DMS114 treated with DMSO at 0.1 percent for 48 hours (cell line): ENCODE data around the gene UTP4.

ENCODE experiments used
- DNase-seq: peaks from one replicate; lab custom pipeline; 2025; ENCODE audit not compliant: unreplicated experiment; lab: John Stamatoyannopoulos, UW

Gene UTP4

GRCh38 chr16:69132424-69133252 is at the start of gene UTP4, which contains the start of gene CHTF8:
Gene UTP4 (plus strand): TSS chr16:69132649. CDS start chr16:69133460, 811 bp downstream.
Gene CHTF8 (minus strand): TSS chr16:69132588. CDS start chr16:69121458, 11,130 bp downstream.
- peak; percentile 75 for DNase-seq

- DNase-seq, result no peak
Observed at GRCh38 chr16:69083306-69083941, 49.0 kb upstream of the UTP4 start.

- no peak for DNase-seq
Observed at GRCh38 chr16:69084289-69084688, 48.2 kb upstream of the UTP4 start.

GRCh38 chr16:69085032-69085695 is 47.3 kb upstream of the UTP4 start:
- no peak for DNase-seq

- no peak for DNase-seq
Observed at GRCh38 chr16:69087161-69087581, 45.3 kb upstream of the UTP4 start.

- no peak for DNase-seq
Observed at GRCh38 chr16:69088684-69089083, 43.8 kb upstream of the UTP4 start.

GRCh38 chr16:69089091-69089910 is 43.1 kb upstream of the UTP4 start:
- no peak for DNase-seq

GRCh38 chr16:69093974-69094373 is 38.5 kb upstream of the UTP4 start:
- DNase-seq, result no peak

GRCh38 chr16:69094501-69094900 is 37.9 kb upstream of the UTP4 start:
- no peak for DNase-seq

- no peak for DNase-seq
Observed at GRCh38 chr16:69095193-69095592, 37.3 kb upstream of the UTP4 start.

- DNase-seq, result no peak
Observed at GRCh38 chr16:69100071-69100691, 32.3 kb upstream of the UTP4 start.

- DNase-seq, result peak; percentile 54
Observed at GRCh38 chr16:69105501-69106361, 26.7 kb upstream of the UTP4 start, which contains the start of gene HAS3. Gene HAS3 (plus strand): TSS chr16:69105653. CDS start chr16:69109396, 3,743 bp downstream.

GRCh38 chr16:69106491-69107315 is 25.7 kb upstream of the UTP4 start:
- no peak for DNase-seq

- DNase-seq, result no peak
Observed at GRCh38 chr16:69107316-69107962, 25.0 kb upstream of the UTP4 start.

- no peak for DNase-seq
Observed at GRCh38 chr16:69108064-69108904, 24.2 kb upstream of the UTP4 start.

- no peak for DNase-seq
Observed at GRCh38 chr16:69108905-69109252, 23.6 kb upstream of the UTP4 start.
